Uterus (tissue), 2 donors: ENCODE data around the gene COX6A2.

Experiments used
- POLR2A ChIP-seq, 2 donors: fragments of 450-650 bp; IDR thresholded peaks; one replicate each; pipeline ENCODE4 v1.6.1; 2016; ENCODE audit warnings: antibody characterized with exemption in 2 of 2, mild to moderate bottlenecking in 1 of 2, moderate library complexity in 1 of 2
- TF ChIP-seq, protein P1 (sequence below), 4 experiments: fragments of 200-600 bp in 2 of 4; fragments of 450-650 bp in 2 of 4; sonication (generic) in 2 of 4; IDR thresholded peaks; one replicate each; pipeline ENCODE4 v1.5.1; 2016 to 2019; ENCODE audit warnings: antibody characterized with exemption in 4 of 4, mild to moderate bottlenecking in 2 of 4, moderate library complexity in 1 of 4

GRCh38 chr16:31414706-31415105 lies 13.5 kb downstream of the COX6A2 start:
- no peak for TF ChIP-seq POLR2A (IDR thresholded peaks at IDR 0.05)
- TF ChIP-seq, protein P1, sequence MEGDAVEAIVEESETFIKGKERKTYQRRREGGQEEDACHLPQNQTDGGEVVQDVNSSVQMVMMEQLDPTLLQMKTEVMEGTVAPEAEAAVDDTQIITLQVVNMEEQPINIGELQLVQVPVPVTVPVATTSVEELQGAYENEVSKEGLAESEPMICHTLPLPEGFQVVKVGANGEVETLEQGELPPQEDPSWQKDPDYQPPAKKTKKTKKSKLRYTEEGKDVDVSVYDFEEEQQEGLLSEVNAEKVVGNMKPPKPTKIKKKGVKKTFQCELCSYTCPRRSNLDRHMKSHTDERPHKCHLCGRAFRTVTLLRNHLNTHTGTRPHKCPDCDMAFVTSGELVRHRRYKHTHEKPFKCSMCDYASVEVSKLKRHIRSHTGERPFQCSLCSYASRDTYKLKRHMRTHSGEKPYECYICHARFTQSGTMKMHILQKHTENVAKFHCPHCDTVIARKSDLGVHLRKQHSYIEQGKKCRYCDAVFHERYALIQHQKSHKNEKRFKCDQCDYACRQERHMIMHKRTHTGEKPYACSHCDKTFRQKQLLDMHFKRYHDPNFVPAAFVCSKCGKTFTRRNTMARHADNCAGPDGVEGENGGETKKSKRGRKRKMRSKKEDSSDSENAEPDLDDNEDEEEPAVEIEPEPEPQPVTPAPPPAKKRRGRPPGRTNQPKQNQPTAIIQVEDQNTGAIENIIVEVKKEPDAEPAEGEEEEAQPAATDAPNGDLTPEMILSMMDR (IDR thresholded peaks at IDR 0.05): no peak
